Gastrocnemius medialis (tissue), 4 donors: ENCODE data around the gene FRMPD4. TPM values are rescaled to one million over a fixed set of nuclear protein-coding genes. Genes with fewer than 3 reads are reported as not detected.
A peak's percentile ranks its signal among the peaks of the same experiment; 100 is the strongest.

Source experiments
- ATAC-seq, 2 donors: fragments of 150-250 bp; one replicate each; pipeline ENCODE4 v1.9.1; 2016
- DNase-seq, 2 donors: peaks; one replicate each; pipeline ENCODE4 v3.0.0-alpha.2; 2019
- H3K27ac ChIP-seq, 4 donors: fragments of 200-600 bp; sonication (generic); 1 replicate in 1 of 4; 2 replicates in 3 of 4; pipeline ENCODE4 v1.5.1; 2016 to 2018; ENCODE audit warnings: mild to moderate bottlenecking in 2 of 4, moderate library complexity in 1 of 4
- H3K27me3 ChIP-seq, 3 donors: fragments of 200-600 bp; sonication (generic) in 2 of 3; 1 replicate in 1 of 3; 2 replicates in 2 of 3; pipeline versions ENCODE4 v1.5.1 to v1.6.0; 2016 to 2019; ENCODE audit warnings: mild to moderate bottlenecking in 1 of 3, moderate library complexity in 1 of 3
- H3K36me3 ChIP-seq, 2 donors: fragments of 200-600 bp; sonication (generic) in 1 of 2; one replicate each; pipeline ENCODE4 v1.5.1; 2017 to 2018
- H3K4me1 ChIP-seq, 2 donors: fragments of 200-600 bp; sonication (generic) in 1 of 2; one replicate each; pipeline ENCODE4 v1.5.1; 2016 to 2017; ENCODE audit warnings: mild to moderate bottlenecking in 2 of 2
- H3K4me3 ChIP-seq, 4 donors: fragments of 200-600 bp; sonication (generic) in 3 of 4; 1 replicate in 1 of 4; 2 replicates in 3 of 4; pipeline ENCODE4 v1.5.1; 2016 to 2019; ENCODE audit warnings: mild to moderate bottlenecking in 2 of 4
- H3K9me3 ChIP-seq, 3 donors: fragments of 200-600 bp; sonication (generic) in 2 of 3; 1 replicate in 1 of 3; 2 replicates in 2 of 3; pipeline ENCODE4 v1.5.1; 2016 to 2019
- POLR2A ChIP-seq, 2 donors: fragments of 450-650 bp; IDR thresholded peaks; one replicate each; pipeline ENCODE4 v1.6.1; 2017; ENCODE audit warnings: antibody characterized with exemption in 2 of 2, mild to moderate bottlenecking in 2 of 2, moderate library complexity in 2 of 2
- in situ Hi-C, 4 donors: fragments of 200-750 bp; cut with MboI; loops; one replicate each; pipeline versions ENCODE4 v1.15.0 to v1.8.0; 2017; ENCODE audit warnings: low sequenced_read_pairs in 4 of 4
- intact Hi-C: fragments of 100-400 bp; cut with DNase I; formaldehyde crosslinking; loops from one replicate; pipeline ENCODE4 v1.15.1; 2023; ENCODE audit warnings: low total_unique reads
- total RNA-seq, 4 donors: library from RNA; depleted of rRNA; stranded (reverse); fragments of >200 nt; gene quantifications; one replicate each; pipeline versions ENCODE4 v1.1.0 to v1.2.3, GENCODE V29; 2016
- TF ChIP-seq, protein P1 (sequence below), 5 experiments: fragments of 450-650 bp in 3 of 5; fragments of 200-600 bp in 2 of 5; sonication (generic) in 2 of 5; IDR thresholded peaks in 4 of 5; conservative IDR thresholded peaks in 1 of 5; 1 replicate in 4 of 5; 2 replicates in 1 of 5; pipeline ENCODE4 v1.5.1; 2016 to 2019; ENCODE audit warnings: antibody characterized with exemption in 5 of 5, mild to moderate bottlenecking in 3 of 5, moderate library complexity in 3 of 5

Gene FRMPD4
- total RNA-seq, 4 donors from 2014 or later = 0.02 TPM; not detected in 3

DNA sequence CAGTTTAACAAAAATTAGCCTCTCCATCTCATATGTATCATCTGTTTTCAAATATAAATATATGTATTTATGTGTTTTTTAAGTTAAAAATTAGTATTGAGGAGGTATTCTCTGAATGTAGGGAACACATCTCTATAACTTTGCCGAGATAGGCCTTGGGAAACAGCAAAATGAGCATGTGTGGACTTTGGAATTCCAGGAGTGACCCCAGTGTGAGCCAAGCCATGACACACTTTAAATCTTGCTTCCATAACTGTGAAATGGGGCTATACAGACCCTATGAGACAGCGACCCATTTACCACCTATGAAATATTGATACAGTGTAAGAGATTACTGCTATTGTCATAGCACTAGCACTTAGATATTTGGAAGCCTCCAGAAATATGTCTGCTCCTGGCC, 58.8 kb downstream of the FRMPD4 start:
- Histone ChIP-seq H3K27me3 (no peaks in the 10 kb centered on the region), H3K4me1 (no peaks in the 10 kb centered on the region), H3K9me3 (no peaks in the 10 kb centered on the region), H3K27ac (no peak overlapping the region), H3K36me3 (no peaks in the 10 kb centered on the region), H3K4me3 (no peak overlapping the region)
- ATAC-seq = no peak
- no peak for DNase-seq
- in situ Hi-C loops = no loop called here
- intact Hi-C loops = no loop called here
- TF ChIP-seq POLR2A (IDR thresholded peaks at IDR 0.05) = no peak
- TF ChIP-seq, protein P1, sequence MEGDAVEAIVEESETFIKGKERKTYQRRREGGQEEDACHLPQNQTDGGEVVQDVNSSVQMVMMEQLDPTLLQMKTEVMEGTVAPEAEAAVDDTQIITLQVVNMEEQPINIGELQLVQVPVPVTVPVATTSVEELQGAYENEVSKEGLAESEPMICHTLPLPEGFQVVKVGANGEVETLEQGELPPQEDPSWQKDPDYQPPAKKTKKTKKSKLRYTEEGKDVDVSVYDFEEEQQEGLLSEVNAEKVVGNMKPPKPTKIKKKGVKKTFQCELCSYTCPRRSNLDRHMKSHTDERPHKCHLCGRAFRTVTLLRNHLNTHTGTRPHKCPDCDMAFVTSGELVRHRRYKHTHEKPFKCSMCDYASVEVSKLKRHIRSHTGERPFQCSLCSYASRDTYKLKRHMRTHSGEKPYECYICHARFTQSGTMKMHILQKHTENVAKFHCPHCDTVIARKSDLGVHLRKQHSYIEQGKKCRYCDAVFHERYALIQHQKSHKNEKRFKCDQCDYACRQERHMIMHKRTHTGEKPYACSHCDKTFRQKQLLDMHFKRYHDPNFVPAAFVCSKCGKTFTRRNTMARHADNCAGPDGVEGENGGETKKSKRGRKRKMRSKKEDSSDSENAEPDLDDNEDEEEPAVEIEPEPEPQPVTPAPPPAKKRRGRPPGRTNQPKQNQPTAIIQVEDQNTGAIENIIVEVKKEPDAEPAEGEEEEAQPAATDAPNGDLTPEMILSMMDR (IDR thresholded peaks at IDR 0.05 in 4 of 5, conservative IDR thresholded peaks at IDR 0.05 in 1 of 5) = no peak

DNA sequence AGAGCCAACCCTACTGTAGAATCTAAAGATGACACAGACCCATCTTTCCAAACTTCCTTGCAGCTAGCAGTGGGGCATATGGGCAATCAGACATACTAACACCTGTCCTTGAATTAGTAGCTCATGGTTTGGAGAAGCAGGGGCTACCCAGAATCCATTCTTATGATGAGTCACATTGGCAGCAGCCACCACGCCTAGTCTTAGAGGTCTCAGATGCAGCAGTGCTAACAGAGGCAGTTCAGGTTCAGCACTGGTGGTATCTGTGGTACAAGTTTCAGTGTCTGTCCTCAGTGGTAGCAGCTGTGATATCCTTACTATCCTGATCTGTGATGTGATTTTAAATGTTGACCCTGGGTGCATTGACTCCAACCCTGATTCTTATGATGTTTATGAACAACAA, 68.1 kb downstream of the FRMPD4 start:
- Histone ChIP-seq H3K27ac (no peak overlapping the region), H3K9me3 (no peaks in the 10 kb centered on the region), H3K36me3 (no peaks in the 10 kb centered on the region), H3K4me1 (no peaks in the 10 kb centered on the region), H3K27me3 (peaks cover 0 to 3% (median 0%) of the 10 kb centered on the region in 3 donors), H3K4me3 (no peak overlapping the region)
- TF ChIP-seq, protein P1 (IDR thresholded peaks at IDR 0.05 in 4 of 5, conservative IDR thresholded peaks at IDR 0.05 in 1 of 5) = no peak
- no peak for TF ChIP-seq POLR2A (IDR thresholded peaks at IDR 0.05)
- no peak for DNase-seq
- in situ Hi-C loops (no loop called here), intact Hi-C loops (no loop called here)
- ATAC-seq = no peak

DNA sequence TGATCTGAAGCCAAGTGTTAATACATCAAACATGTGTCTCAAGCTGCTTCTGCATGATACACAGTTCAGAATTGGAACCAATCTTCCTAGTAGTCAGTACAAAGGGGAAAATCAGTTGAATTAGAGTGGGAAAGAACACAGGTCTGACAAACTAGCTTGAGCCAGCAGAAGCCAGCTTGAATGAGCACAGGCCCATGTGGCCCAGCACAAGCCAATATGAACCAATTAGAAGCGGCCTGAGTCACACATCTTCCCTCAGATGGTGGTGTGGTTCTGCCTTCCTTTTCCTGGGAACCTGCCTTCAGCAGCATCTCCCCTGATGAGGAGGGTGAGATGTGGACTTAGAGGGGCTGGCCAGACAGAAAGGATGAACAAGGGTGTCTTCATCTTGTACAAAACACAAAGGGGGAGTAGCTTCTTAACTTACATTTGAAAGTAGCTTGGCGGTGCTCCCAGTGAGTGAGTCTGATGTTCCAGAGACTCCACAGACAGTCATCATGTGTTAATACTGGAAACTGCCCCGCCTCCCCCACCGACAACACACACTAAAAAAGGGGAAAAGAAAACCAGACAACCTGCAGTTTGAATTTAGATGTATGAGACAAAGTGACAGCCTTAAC, 72.0 kb downstream of the FRMPD4 start:
- peak in 1 of 2 donors; percentile 6 for DNase-seq
- no peak overlapping the region for H3K27ac ChIP-seq
- H3K4me3 ChIP-seq = no peak overlapping the region
- intact Hi-C loops = no loop called here
- no peaks in the 10 kb centered on the region for H3K9me3 ChIP-seq
- in situ Hi-C loops = no loop called here
- H3K36me3 ChIP-seq = no peaks in the 10 kb centered on the region
- TF ChIP-seq, protein P1 (IDR thresholded peaks at IDR 0.05 in 4 of 5, conservative IDR thresholded peaks at IDR 0.05 in 1 of 5) = no peak
- no peak for TF ChIP-seq POLR2A (IDR thresholded peaks at IDR 0.05)
- H3K4me1 ChIP-seq = no peaks in the 10 kb centered on the region
- peaks cover 0 to 3% (median 0%) of the 10 kb centered on the region in 3 donors for H3K27me3 ChIP-seq
- ATAC-seq = no peak

DNA sequence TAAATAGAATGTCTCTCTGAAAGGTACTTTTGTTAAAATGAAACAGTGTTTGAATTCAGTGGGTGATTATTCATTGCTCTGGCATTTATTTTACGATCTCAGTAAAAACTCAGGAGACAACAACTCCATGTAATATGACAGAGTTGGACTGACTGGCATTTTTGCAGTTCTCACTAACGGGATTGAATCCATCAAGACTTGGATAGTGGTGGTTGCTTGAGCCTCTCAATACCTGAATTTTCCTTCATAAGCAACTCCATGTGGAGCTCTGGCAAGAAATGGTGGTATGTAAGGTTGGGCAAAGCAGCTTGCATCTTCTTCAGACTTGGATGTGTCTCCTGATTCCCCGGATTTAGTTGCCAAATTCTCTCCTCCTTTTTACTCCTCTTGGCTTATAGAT, 72.7 kb downstream of the FRMPD4 start:
- H3K27ac ChIP-seq = no peak overlapping the region
- DNase-seq (no peak), ATAC-seq (no peak)
- no peaks in the 10 kb centered on the region for H3K4me1 ChIP-seq
- intact Hi-C loops = no loop called here
- peaks cover 0 to 3% (median 0%) of the 10 kb centered on the region in 3 donors for H3K27me3 ChIP-seq
- TF ChIP-seq, protein P1 (IDR thresholded peaks at IDR 0.05 in 4 of 5, conservative IDR thresholded peaks at IDR 0.05 in 1 of 5) = no peak
- TF ChIP-seq POLR2A (IDR thresholded peaks at IDR 0.05) = no peak
- H3K36me3 ChIP-seq = no peaks in the 10 kb centered on the region
- in situ Hi-C loops = no loop called here
- H3K9me3 ChIP-seq = no peaks in the 10 kb centered on the region
- no peak overlapping the region for H3K4me3 ChIP-seq

DNA sequence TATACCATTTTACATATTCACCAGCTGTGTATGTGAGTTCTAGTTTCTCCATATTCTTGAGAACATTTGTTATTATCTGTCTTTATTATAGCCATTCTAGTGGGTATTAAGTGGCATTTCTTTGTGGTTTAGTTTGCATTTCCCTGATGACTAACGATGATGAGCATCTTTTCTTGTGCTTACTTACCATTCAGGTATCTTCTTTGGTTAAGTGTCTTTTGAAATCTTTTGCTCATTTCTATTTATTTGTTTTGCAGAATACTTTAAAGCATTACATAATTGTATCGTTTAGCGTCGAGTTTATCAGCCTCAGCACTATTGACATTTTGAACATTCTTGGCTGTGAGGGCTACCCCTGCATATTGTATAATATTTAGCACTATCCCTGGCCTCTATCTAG, 85.4 kb downstream of the FRMPD4 start:
- intact Hi-C loops (no loop called here), in situ Hi-C loops (no loop called here)
- no peak overlapping the region for H3K27ac ChIP-seq
- H3K9me3 ChIP-seq = no peaks in the 10 kb centered on the region
- DNase-seq (no peak), ATAC-seq (no peak)
- H3K27me3 ChIP-seq = no peaks in the 10 kb centered on the region
- TF ChIP-seq, protein P1 (IDR thresholded peaks at IDR 0.05 in 4 of 5, conservative IDR thresholded peaks at IDR 0.05 in 1 of 5) = no peak
- no peak for TF ChIP-seq POLR2A (IDR thresholded peaks at IDR 0.05)
- no peaks in the 10 kb centered on the region for H3K4me1 ChIP-seq
- H3K4me3 ChIP-seq = no peak overlapping the region
- H3K36me3 ChIP-seq = no peaks in the 10 kb centered on the region
